ENCODE data around the gene HK2.

HK2 gene

GRCh38 chr2:74917702-74918619 lies 84.0 kb downstream of the HK2 start:
- Histone ChIP-seq H2AFZ (ENCODE audit: low read depth, low read length) (no peak overlapping the region), H3K79me2 (ENCODE audit: insufficient read depth, low read length) (no peaks in the 10 kb centered on the region), H3K9ac (ENCODE audit: low read depth, low read length) (no peak overlapping the region), H4K20me1 (ENCODE audit: insufficient read depth, low read length) (no peaks in the 10 kb centered on the region), H3K27me3 (ENCODE audit: insufficient read depth, low read length, poor library complexity) (no peaks in the 10 kb centered on the region), H3K36me3 (ENCODE audit: insufficient read depth, low read length) (no peaks in the 10 kb centered on the region), H3K4me2 (ENCODE audit: insufficient read depth, low read length) (no peak overlapping the region), H3K4me3 (ENCODE audit: low read depth in 1 of 2, low read length in 2 of 2) (no peak overlapping the region), H3K27ac (ENCODE audit: low read length) (no peak overlapping the region), H3K9me3 (ENCODE audit: insufficient read depth, low read length, severe bottlenecking) (no peaks in the 10 kb centered on the region), H3K4me1 (ENCODE audit: insufficient read depth, low read length) (peaks cover 4% of the 10 kb centered on the region; the same call in 1 of the 2 replicates)
- TF ChIP-seq EZH2 (IDR thresholded peaks at IDR 0.05; ENCODE audit: borderline replicate concordance, low read depth, low read length, severe bottlenecking): no peak
- TF ChIP-seq, protein P1, sequence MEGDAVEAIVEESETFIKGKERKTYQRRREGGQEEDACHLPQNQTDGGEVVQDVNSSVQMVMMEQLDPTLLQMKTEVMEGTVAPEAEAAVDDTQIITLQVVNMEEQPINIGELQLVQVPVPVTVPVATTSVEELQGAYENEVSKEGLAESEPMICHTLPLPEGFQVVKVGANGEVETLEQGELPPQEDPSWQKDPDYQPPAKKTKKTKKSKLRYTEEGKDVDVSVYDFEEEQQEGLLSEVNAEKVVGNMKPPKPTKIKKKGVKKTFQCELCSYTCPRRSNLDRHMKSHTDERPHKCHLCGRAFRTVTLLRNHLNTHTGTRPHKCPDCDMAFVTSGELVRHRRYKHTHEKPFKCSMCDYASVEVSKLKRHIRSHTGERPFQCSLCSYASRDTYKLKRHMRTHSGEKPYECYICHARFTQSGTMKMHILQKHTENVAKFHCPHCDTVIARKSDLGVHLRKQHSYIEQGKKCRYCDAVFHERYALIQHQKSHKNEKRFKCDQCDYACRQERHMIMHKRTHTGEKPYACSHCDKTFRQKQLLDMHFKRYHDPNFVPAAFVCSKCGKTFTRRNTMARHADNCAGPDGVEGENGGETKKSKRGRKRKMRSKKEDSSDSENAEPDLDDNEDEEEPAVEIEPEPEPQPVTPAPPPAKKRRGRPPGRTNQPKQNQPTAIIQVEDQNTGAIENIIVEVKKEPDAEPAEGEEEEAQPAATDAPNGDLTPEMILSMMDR (IDR thresholded peaks at IDR 0.05; ENCODE audit: borderline replicate concordance, extremely low read depth, low read length, poor library complexity, severe bottlenecking): peak; percentile 33
- ATAC-seq (ENCODE audit: insufficient read depth, low read depth) (no peak), DNase-seq (no peak)

DNA sequence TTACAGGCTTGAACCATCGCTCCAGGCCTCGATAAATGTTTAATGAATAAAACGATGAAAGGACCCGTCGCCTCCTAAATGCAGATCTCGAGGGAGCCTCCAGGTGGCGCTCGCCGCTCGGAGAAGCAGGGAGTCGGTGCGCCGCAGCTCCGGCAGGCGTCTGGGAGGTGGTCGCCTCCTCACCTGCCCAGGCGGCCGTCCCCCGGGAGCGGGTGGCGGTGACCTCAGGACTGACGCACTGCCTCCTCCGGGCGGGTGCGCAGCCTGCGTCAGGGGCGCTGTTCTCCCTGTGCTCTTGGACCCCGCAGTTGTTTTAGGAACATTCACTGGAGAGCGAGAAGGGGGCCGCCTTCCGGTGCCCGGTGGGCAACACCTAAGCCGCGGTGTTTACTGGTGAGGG lies 85.9 kb downstream of the HK2 start:
- H3K4me1 ChIP-seq (ENCODE audit: insufficient read depth, low read length): peaks cover 4% of the 10 kb centered on the region; the same call in 1 of the 2 replicates
- H3K79me2 ChIP-seq (ENCODE audit: insufficient read depth, low read length): no peaks in the 10 kb centered on the region
- no peaks in the 10 kb centered on the region for H3K36me3 ChIP-seq (ENCODE audit: insufficient read depth, low read length)
- no peak overlapping the region for H3K9ac ChIP-seq (ENCODE audit: low read depth, low read length)
- no peaks in the 10 kb centered on the region for H3K27me3 ChIP-seq (ENCODE audit: insufficient read depth, low read length, poor library complexity)
- DNase-seq: peak; percentile 50
- no peak overlapping the region for H3K27ac ChIP-seq (ENCODE audit: low read length)
- no peak for TF ChIP-seq EZH2 (IDR thresholded peaks at IDR 0.05; ENCODE audit: borderline replicate concordance, low read depth, low read length, severe bottlenecking)
- TF ChIP-seq, protein P1 (IDR thresholded peaks at IDR 0.05; ENCODE audit: borderline replicate concordance, extremely low read depth, low read length, poor library complexity, severe bottlenecking): peak; percentile 67
- H4K20me1 ChIP-seq (ENCODE audit: insufficient read depth, low read length): no peaks in the 10 kb centered on the region
- no peak overlapping the region for H3K4me2 ChIP-seq (ENCODE audit: insufficient read depth, low read length)
- no peak overlapping the region for H2AFZ ChIP-seq (ENCODE audit: low read depth, low read length)
- H3K4me3 ChIP-seq (ENCODE audit: low read depth in 1 of 2, low read length in 2 of 2): no peak overlapping the region
- H3K9me3 ChIP-seq (ENCODE audit: insufficient read depth, low read length, severe bottlenecking): no peaks in the 10 kb centered on the region
- peak; percentile 37; the same call in 1 of the 3 replicates for ATAC-seq (ENCODE audit: insufficient read depth, low read depth)

DNA sequence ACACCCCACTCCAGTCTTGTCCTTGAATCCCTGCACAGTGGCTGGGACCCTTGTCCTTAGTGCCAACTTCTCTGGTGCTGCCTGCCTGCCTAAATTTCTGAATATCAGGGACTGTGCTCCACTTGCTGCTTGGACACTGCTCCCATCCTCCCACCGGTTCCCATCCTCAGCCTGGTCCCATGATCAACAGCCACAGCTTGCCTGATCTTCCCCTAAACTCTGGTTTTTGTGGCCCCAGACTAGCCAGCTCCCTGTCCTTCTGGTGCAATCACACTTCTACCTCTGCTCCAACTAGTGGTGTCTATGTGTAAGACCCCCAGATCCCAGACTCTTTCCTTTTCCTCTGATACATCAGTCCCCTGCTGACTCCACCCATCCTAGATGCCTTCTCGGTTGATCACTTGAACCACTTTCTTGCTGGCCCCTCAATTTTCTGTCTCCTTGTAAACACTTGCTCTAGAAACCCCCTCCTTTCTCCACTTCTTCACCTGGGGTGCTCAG lies 87.4 kb downstream of the HK2 start:
- Histone ChIP-seq H3K9ac (ENCODE audit: low read depth, low read length) (no peak overlapping the region), H3K36me3 (ENCODE audit: insufficient read depth, low read length) (no peaks in the 10 kb centered on the region), H3K79me2 (ENCODE audit: insufficient read depth, low read length) (no peaks in the 10 kb centered on the region), H3K4me2 (ENCODE audit: insufficient read depth, low read length) (no peak overlapping the region), H3K27ac (ENCODE audit: low read length) (no peak overlapping the region), H3K9me3 (ENCODE audit: insufficient read depth, low read length, severe bottlenecking) (no peaks in the 10 kb centered on the region), H3K4me1 (ENCODE audit: insufficient read depth, low read length) (no peaks in the 10 kb centered on the region), H4K20me1 (ENCODE audit: insufficient read depth, low read length) (no peaks in the 10 kb centered on the region), H3K27me3 (ENCODE audit: insufficient read depth, low read length, poor library complexity) (no peaks in the 10 kb centered on the region), H3K4me3 (ENCODE audit: low read depth in 1 of 2, low read length in 2 of 2) (no peak overlapping the region), H2AFZ (ENCODE audit: low read depth, low read length) (no peak overlapping the region)
- no peak for TF ChIP-seq EZH2 (IDR thresholded peaks at IDR 0.05; ENCODE audit: borderline replicate concordance, low read depth, low read length, severe bottlenecking)
- TF ChIP-seq, protein P1 (IDR thresholded peaks at IDR 0.05; ENCODE audit: borderline replicate concordance, extremely low read depth, low read length, poor library complexity, severe bottlenecking): no peak
- DNase-seq (no peak), ATAC-seq (ENCODE audit: insufficient read depth, low read depth) (no peak)

All from DND-41 (cell line).